NCI-H774 (cell line): ENCODE measurements around the gene BAHD1.

Source experiments
- DNase-seq: peaks from one replicate; lab custom pipeline; 2025; lab: John Stamatoyannopoulos, UW

BAHD1 gene

GRCh38 chr15:40424483-40425115 lies 16.2 kb upstream of the BAHD1 start:
- no peak for DNase-seq

GRCh38 chr15:40425681-40426080 lies 15.1 kb upstream of the BAHD1 start:
- no peak for DNase-seq

GRCh38 chr15:40427188-40427587 lies 13.6 kb upstream of the BAHD1 start:
- DNase-seq, result no peak

GRCh38 chr15:40428185-40428584 lies 12.6 kb upstream of the BAHD1 start:
- DNase-seq, result no peak

- no peak for DNase-seq
Observed at GRCh38 chr15:40429068-40429710, 11.6 kb upstream of the BAHD1 start.

- no peak for DNase-seq
Observed at GRCh38 chr15:40430271-40430805, 10.4 kb upstream of the BAHD1 start.

- DNase-seq, result no peak
Observed at GRCh38 chr15:40435023-40435709, 5.6 kb upstream of the BAHD1 start.

GRCh38 chr15:40435710-40436089 lies 5.1 kb upstream of the BAHD1 start:
- DNase-seq, result no peak

DNA sequence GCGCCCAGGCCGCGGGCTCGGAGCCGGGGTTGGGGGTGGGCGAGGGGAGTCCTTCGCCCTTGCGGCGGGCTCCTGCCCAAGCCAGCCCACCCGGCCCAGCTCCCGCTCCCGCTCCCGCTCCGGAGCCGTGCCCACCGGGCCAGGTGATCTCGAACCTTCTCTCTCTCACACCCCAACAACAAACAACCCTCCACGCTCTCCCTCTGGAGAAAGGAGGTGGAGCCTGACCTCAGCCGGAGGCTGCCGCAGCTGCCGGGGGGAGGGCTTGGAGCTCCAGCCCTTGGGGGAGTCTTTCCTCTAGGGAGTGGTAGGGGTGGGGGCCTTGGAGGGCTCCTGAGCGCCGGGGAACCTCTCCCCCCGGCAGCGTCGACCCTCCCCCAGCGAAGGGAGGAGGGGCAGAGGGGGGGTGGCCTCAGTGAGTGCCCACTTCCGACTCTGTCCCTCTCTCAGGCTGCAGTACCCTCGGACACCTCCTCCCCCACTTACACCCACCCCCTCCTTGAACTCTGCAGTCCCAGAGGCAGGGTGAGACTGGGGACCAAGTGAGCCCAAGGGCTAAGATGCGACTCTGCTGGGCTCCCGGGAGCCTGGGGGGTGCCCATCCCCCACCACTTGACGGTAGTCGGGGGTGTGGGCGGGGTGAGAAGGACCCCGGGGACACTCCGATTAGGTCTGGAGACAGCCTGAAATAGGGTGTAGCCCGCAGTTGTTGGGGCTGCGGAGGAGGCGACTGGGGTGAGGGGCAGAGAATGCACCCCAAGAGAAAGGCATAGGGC lies 4.4 kb upstream of the BAHD1 start:
- DNase-seq, result no peak

GRCh38 chr15:40436892-40437751 lies 3.6 kb upstream of the BAHD1 start:
- no peak for DNase-seq

- DNase-seq, result no peak
Observed at GRCh38 chr15:40437752-40438687, 2.7 kb upstream of the BAHD1 start.

- no peak for DNase-seq
Observed at GRCh38 chr15:40438712-40439111, 2.0 kb upstream of the BAHD1 start.

GRCh38 chr15:40439461-40439959 lies 1.2 kb upstream of the BAHD1 start:
- no peak for DNase-seq

DNA sequence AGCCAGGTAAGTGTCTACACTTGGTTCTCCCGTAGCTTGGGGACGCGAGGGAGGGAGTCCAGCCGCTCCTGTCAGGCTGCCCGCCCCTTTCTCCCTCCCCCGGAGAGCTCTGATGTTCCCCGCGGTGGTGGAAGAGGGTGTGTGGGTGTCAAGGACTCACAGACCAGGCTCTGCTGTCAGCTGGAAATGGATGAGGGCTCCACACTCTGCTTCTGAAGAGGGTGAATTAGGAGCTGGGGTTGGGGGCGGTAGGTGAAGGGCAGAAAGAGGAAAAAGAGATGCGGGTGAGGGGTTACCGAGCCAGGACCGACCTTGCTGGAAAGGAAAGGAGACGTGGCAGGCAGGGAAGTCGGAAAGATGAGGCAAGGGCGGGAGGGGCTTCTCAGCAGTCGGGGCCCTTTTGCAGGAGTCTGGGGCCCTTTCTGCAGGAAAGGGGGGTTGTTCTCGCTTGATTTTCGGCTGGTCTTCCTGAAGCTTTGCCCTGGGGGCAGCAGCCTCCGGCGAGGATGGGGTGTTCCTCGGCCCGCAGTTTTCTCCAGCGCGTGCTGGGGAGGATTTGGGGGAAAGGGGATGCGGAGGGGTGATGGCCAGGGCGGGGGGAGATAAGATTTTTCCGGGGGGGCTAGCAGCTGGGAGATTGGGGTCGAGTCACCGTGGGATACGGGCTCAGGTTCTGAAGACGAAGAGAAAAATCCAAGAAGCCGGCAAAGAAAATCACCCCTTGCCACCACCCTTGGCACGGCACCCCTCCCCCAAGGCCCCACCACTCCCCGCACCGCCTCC lies 602 bp upstream of the BAHD1 start:
- no peak for DNase-seq

- DNase-seq, result no peak
Observed at GRCh38 chr15:40441565-40442531, 1.1 kb downstream of the BAHD1 start.

DNA sequence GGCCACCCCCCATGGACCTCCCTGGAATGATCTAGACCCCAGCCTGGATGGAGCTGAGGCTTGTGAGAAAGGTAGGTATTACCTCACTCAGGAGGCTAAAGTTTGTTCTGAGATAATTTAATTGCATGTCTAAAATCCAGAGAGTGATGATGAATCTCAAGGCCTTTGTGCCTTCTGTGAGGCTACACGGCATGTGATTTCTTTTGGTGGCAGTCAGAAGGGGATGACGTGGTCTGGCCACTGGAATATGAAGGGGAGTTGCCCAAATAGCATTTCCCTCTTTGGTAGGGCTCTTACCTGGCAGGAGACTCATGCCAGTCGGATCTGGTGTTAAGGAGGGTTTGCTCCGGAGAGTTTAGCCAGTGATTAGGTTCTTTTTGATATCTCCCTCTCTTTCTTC lies 2.5 kb downstream of the BAHD1 start:
- DNase-seq, result no peak

GRCh38 chr15:40443846-40444245 lies 3.1 kb downstream of the BAHD1 start:
- no peak for DNase-seq

DNA sequence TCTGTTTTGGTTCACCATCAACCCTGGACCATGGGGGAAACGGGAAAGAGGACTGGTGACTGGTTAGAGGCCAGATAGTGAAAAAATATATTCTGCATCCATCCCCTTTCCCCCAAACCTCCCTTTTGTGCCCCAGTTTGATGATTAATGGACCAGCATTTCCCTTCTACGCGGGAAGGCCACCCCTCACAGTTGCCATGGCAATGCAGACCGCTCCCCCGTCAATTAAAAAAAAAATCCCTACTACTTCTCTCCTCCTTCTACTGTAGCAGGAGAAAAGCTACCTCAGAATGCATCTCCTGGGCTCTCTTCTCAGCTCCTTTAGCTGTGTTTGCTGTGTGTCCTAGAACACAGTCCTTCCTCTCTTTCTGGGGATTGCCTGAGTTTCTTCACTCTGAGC lies 4.0 kb downstream of the BAHD1 start:
- DNase-seq, result no peak
